Activated CD4-positive, alpha-beta memory T cell treated with anti-CD3 and anti-CD28 coated beads for 36 hours (primary cell): ENCODE results near the gene SLC6A12. TPM values are rescaled to one million over a fixed set of nuclear protein-coding genes. Genes with fewer than 3 reads are reported as not detected.
"Not testable (repeated sequence)": the region's sequence is repeated elsewhere in the genome, so short reads cannot be mapped to it uniquely, and the experiment has no call there.

Experiments used
- CTCF ChIA-PET: fragments of 350-600 bp; sonication (Branson Sonifier 250); formaldehyde crosslinking; loops from one replicate; lab custom pipeline; 2021; ENCODE audit warnings: antibody characterized with exemption, inconsistent platforms; lab: Charles Lee
- POLR2A ChIA-PET: fragments of 350-600 bp; sonication (Branson Sonifier 250); formaldehyde crosslinking; loops from one replicate; lab custom pipeline; 2021; ENCODE audit warnings: antibody characterized with exemption; lab: Charles Lee
- DNase-seq: peaks from one replicate; pipeline ENCODE4 v3.0.0-alpha.2; 2020
- H3K27ac Mint-ChIP-seq: one replicate; pipeline ENCODE4 v1.8.0; 2021; ENCODE audit warnings: mixed read lengths
- H3K27me3 Mint-ChIP-seq: one replicate; pipeline ENCODE4 v1.8.0; 2021; ENCODE audit warnings: mixed read lengths
- H3K36me3 Mint-ChIP-seq: one replicate; pipeline ENCODE4 v1.8.0; 2021; ENCODE audit warnings: mixed read lengths
- H3K4me1 Mint-ChIP-seq: one replicate; pipeline ENCODE4 v1.8.0; 2021; ENCODE audit warnings: low read depth, mixed read lengths
- H3K4me3 Mint-ChIP-seq: one replicate; pipeline ENCODE4 v1.8.0; 2021; ENCODE audit warnings: mild to moderate bottlenecking, mixed read lengths
- H3K9me3 Mint-ChIP-seq: one replicate; pipeline ENCODE4 v1.8.0; 2021; ENCODE audit warnings: mixed read lengths
- intact Hi-C: fragments of 100-400 bp; cut with micrococcal nuclease; formaldehyde crosslinking; loops from one replicate; pipeline ENCODE4 v1.15.1; 2023
- total RNA-seq, 2 experiments: library from RNA; stranded (reverse); gene quantifications; one replicate each; pipeline ENCODE4 v1.2.3, GENCODE V29; 2021

Gene SLC6A12
- total RNA-seq, 2 experiments from 2014 or later = 0.43 TPM; not detected in 1

- DNase-seq = no peak
- CTCF ChIA-PET = interaction anchor here (0.6 to 1.9 kb wide), 2 partner anchors 13 to 291 kb away, joined by 3 to 8 read pairs; no protein-coding TSS in a partner anchor
- H3K27ac Mint-ChIP-seq = no peak overlapping the region
- POLR2A ChIA-PET = no interaction called here
- no peaks in the 10 kb centered on the region for H3K4me1 Mint-ChIP-seq
- H3K4me3 Mint-ChIP-seq = no peak overlapping the region
- no peaks in the 10 kb centered on the region for H3K9me3 Mint-ChIP-seq
- H3K36me3 Mint-ChIP-seq = no peaks in the 10 kb centered on the region
- intact Hi-C loops = no loop called here
- H3K27me3 Mint-ChIP-seq = peaks cover 2% of the 10 kb centered on the region
These were observed 7.1 kb upstream of the SLC6A12 start for GRCh38 chr12:220946-221550.

GRCh38 chr12:220491-220890 is 6.5 kb upstream of the SLC6A12 start:
- H3K4me1 Mint-ChIP-seq = no peaks in the 10 kb centered on the region
- ChIA-PET POLR2A (no interaction called here), CTCF (interaction anchor here (0.6 to 2.7 kb wide), 9 partner anchors 9 to 292 kb away, joined by 3 to 8 read pairs (median 5); no protein-coding TSS in a partner anchor)
- intact Hi-C loops = no loop called here
- H3K36me3 Mint-ChIP-seq = no peaks in the 10 kb centered on the region
- no peak for DNase-seq
- no peak overlapping the region for H3K27ac Mint-ChIP-seq
- H3K9me3 Mint-ChIP-seq = no peaks in the 10 kb centered on the region
- no peak overlapping the region for H3K4me3 Mint-ChIP-seq
- peaks cover 2% of the 10 kb centered on the region for H3K27me3 Mint-ChIP-seq

GRCh38 chr12:219891-220352 is 6.0 kb upstream of the SLC6A12 start:
- H3K27me3 Mint-ChIP-seq = peaks cover 2% of the 10 kb centered on the region
- H3K4me1 Mint-ChIP-seq = no peaks in the 10 kb centered on the region
- ChIA-PET POLR2A (no interaction called here), CTCF (interaction anchor here (0.6 to 2.7 kb wide), 14 partner anchors 9 to 134 kb away, joined by 3 to 8 read pairs (median 4); no protein-coding TSS in a partner anchor)
- no peaks in the 10 kb centered on the region for H3K36me3 Mint-ChIP-seq
- intact Hi-C loops = no loop called here
- H3K27ac Mint-ChIP-seq = no peak overlapping the region
- H3K9me3 Mint-ChIP-seq = no peaks in the 10 kb centered on the region
- peak; percentile 87 for DNase-seq
- H3K4me3 Mint-ChIP-seq = no peak overlapping the region

GRCh38 chr12:218728-219590 is 5.0 kb upstream of the SLC6A12 start:
- peaks cover 6% of the 10 kb centered on the region for H3K27me3 Mint-ChIP-seq
- H3K36me3 Mint-ChIP-seq = no peaks in the 10 kb centered on the region
- H3K4me1 Mint-ChIP-seq = no peaks in the 10 kb centered on the region
- DNase-seq = no peak
- no peak overlapping the region for H3K27ac Mint-ChIP-seq
- no peaks in the 10 kb centered on the region for H3K9me3 Mint-ChIP-seq
- intact Hi-C loops = no loop called here
- CTCF ChIA-PET = interaction anchor here (0.6 to 2.7 kb wide), 11 partner anchors 8 to 133 kb away, joined by 3 to 8 read pairs (median 3); no protein-coding TSS in a partner anchor
- POLR2A ChIA-PET = no interaction called here
- no peak overlapping the region for H3K4me3 Mint-ChIP-seq

GRCh38 chr12:218221-218620 is 4.3 kb upstream of the SLC6A12 start:
- Mint-ChIP-seq H3K27ac (no peak overlapping the region), H3K27me3 (peaks cover 14% of the 10 kb centered on the region), H3K4me1 (no peaks in the 10 kb centered on the region), H3K9me3 (no peaks in the 10 kb centered on the region), H3K36me3 (no peaks in the 10 kb centered on the region), H3K4me3 (no peak overlapping the region)
- POLR2A ChIA-PET = no interaction called here
- DNase-seq = no peak
- CTCF ChIA-PET = interaction anchor here (2.7 kb wide), 1 partner anchor 29 kb away, joined by 8 read pairs; no protein-coding TSS in a partner anchor
- intact Hi-C loops = no loop called here

- H3K27me3 Mint-ChIP-seq = peaks cover 25% of the 10 kb centered on the region
- H3K36me3 Mint-ChIP-seq, H3K4me1 Mint-ChIP-seq, intact Hi-C loops, H3K27ac Mint-ChIP-seq, H3K9me3 Mint-ChIP-seq, POLR2A ChIA-PET, H3K4me3 Mint-ChIP-seq, DNase-seq: not testable (repeated sequence)
- CTCF ChIA-PET = interaction anchor here (0.6 kb wide), 1 partner anchor 14 kb away, joined by 4 read pairs; no protein-coding TSS in a partner anchor
These were observed 3.1 kb upstream of the SLC6A12 start for GRCh38 chr12:217029-217428.

- DNase-seq = no peak
- Mint-ChIP-seq H3K9me3 (no peaks in the 10 kb centered on the region), H3K36me3 (no peaks in the 10 kb centered on the region), H3K4me3 (no peak overlapping the region), H3K4me1 (peaks cover 2% of the 10 kb centered on the region), H3K27ac (no peak overlapping the region), H3K27me3 (peaks cover 36% of the 10 kb centered on the region)
- ChIA-PET CTCF (no interaction called here), POLR2A (no interaction called here)
- intact Hi-C loops = no loop called here
These were observed 1.2 kb upstream of the SLC6A12 start for GRCh38 chr12:215116-215515.

- no peaks in the 10 kb centered on the region for H3K36me3 Mint-ChIP-seq
- H3K4me3 Mint-ChIP-seq = no peak overlapping the region
- H3K4me1 Mint-ChIP-seq = peaks cover 2% of the 10 kb centered on the region
- no peak for DNase-seq
- intact Hi-C loops = no loop called here
- no peaks in the 10 kb centered on the region for H3K9me3 Mint-ChIP-seq
- no peak overlapping the region for H3K27ac Mint-ChIP-seq
- CTCF ChIA-PET = interaction anchor here (1.3 kb wide), 1 partner anchor 11 kb away, joined by 3 read pairs; no protein-coding TSS in a partner anchor
- POLR2A ChIA-PET = no interaction called here
- H3K27me3 Mint-ChIP-seq = peaks cover 43% of the 10 kb centered on the region
These were observed 427 bp downstream of the SLC6A12 start for GRCh38 chr12:213527-213932.

GRCh38 chr12:212715-213526 is 1.0 kb downstream of the SLC6A12 start:
- Mint-ChIP-seq H3K27ac (no peak overlapping the region), H3K9me3 (no peaks in the 10 kb centered on the region), H3K4me3 (no peak overlapping the region), H3K27me3 (peaks cover 43% of the 10 kb centered on the region), H3K36me3 (no peaks in the 10 kb centered on the region), H3K4me1 (peaks cover 2% of the 10 kb centered on the region)
- POLR2A ChIA-PET = interaction anchor here (1.2 kb wide), 1 partner anchor 17 kb away, joined by 3 read pairs; no protein-coding TSS in a partner anchor
- intact Hi-C loops = no loop called here
- DNase-seq = no peak
- CTCF ChIA-PET = interaction anchor here (0.8 to 1.6 kb wide), 3 partner anchors 10 to 24 kb away, joined by 3 read pairs; no protein-coding TSS in a partner anchor

- intact Hi-C loops = no loop called here
- no peak for DNase-seq
- Mint-ChIP-seq H3K27ac (no peak overlapping the region), H3K4me3 (no peak overlapping the region), H3K9me3 (no peaks in the 10 kb centered on the region), H3K36me3 (no peaks in the 10 kb centered on the region), H3K4me1 (peaks cover 2% of the 10 kb centered on the region), H3K27me3 (peaks cover 43% of the 10 kb centered on the region)
- ChIA-PET POLR2A (interaction anchor here (1.2 kb wide), 1 partner anchor 17 kb away, joined by 3 read pairs; no protein-coding TSS in a partner anchor), CTCF (interaction anchor here (0.8 to 1.6 kb wide), 3 partner anchors 9 to 24 kb away, joined by 3 read pairs; no protein-coding TSS in a partner anchor)
These were observed 1.6 kb downstream of the SLC6A12 start for GRCh38 chr12:212415-212714.

- POLR2A ChIA-PET = interaction anchor here (1.2 kb wide), 1 partner anchor 18 kb away, joined by 3 read pairs; no protein-coding TSS in a partner anchor
- Mint-ChIP-seq H3K4me1 (peaks cover 2% of the 10 kb centered on the region), H3K36me3 (no peaks in the 10 kb centered on the region), H3K9me3 (no peaks in the 10 kb centered on the region), H3K4me3 (no peak overlapping the region), H3K27me3 (peaks cover 46% of the 10 kb centered on the region), H3K27ac (no peak overlapping the region)
- intact Hi-C loops = no loop called here
- no peak for DNase-seq
- CTCF ChIA-PET = interaction anchor here (0.8 to 1.6 kb wide), 3 partner anchors 8 to 23 kb away, joined by 3 to 6 read pairs (median 3); no protein-coding TSS in a partner anchor
These were observed 2.1 kb downstream of the SLC6A12 start for GRCh38 chr12:211639-212414.
